ENCODE data around the gene IGFBPL1.
A peak's percentile ranks its signal among the peaks of the same experiment; 100 is the strongest.

IGFBPL1 gene

GRCh38 chr9:38375572-38375963, 48.7 kb downstream of the IGFBPL1 start:
- no peak for DNase-seq

DNA sequence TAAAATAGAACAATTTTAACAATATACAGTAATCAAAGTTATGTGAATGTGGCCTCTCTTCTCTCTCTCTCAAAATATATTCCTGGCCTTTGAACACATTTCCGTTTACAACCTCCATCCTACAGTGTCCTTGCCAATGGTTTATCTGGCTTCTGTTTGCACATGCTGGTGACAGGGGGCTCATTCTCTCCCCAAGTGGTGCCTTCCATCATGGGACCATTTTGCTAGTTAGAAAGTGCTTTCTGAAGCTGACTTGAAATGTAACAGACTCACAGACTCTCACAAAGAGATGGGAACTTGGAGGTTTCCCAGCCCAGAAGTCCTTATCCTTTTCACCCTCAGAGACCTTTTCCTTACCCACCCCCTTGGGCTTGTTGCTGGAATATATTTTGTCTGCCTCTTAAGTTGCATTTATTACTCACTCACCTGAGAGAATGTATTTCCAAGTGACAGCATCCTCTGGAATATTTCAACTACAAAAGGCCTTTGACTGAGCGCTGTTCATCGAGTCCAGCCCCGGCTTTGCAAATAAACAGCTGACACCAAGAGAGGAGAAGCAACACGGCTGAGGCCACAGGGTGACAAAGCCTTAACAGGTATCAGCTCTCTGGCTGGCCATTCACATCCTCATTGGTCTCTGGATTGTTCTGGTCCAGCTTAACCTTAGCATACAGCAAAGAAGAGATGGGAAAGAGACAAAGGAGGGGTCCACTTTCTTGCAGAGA, 49.2 kb downstream of the IGFBPL1 start:
- DNase-seq: no peak

GRCh38 chr9:38373679-38374078, 50.6 kb downstream of the IGFBPL1 start:
- no peak for DNase-seq

- no peak for DNase-seq
Measured at GRCh38 chr9:38372762-38373619, 51.3 kb downstream of the IGFBPL1 start.

GRCh38 chr9:38371495-38371894, 52.8 kb downstream of the IGFBPL1 start:
- peak; percentile 2 for DNase-seq

DNA sequence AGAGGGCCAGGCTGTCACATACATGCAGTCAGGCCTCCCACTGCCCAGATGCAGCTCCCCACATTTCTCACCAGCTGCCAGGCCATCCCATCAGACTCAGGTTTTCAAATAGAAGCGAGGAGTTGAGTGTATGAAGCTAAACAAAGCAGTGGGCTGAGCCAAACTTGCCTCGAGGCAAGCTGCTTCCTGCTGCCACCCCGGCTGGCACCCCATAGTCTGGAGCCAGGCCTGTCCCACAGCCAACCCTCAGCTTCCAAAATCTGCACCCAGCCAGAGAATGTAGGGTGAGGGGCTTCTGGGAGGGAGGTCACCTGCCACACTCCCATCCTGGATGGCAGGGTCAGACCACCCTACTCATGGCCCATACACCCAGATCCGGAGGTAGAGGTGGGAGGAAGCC, 54.1 kb downstream of the IGFBPL1 start:
- no peak for DNase-seq

DNA sequence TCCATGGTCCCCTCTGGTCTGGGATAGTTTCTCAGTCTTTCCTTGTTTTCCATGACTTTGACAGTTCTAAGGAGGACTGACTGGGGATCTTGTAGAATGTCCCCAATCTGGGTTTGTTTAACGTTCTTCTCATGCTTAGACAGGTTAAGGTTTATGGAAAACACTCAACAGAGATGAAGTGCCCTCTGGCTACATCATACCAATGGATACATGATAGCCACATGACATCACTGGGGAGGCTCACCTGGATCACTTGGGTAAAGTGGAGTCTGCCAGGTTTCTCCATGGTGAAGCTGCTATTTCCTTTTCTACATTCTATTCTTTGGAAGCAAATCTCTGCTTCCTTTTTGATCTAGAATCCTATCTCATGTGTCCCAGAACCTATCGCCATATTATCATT, 55.5 kb downstream of the IGFBPL1 start:
- no peak for DNase-seq

GRCh38 chr9:38367898-38368297, 56.4 kb downstream of the IGFBPL1 start:
- DNase-seq: no peak

- DNase-seq: no peak
Measured at GRCh38 chr9:38363589-38363925, 60.7 kb downstream of the IGFBPL1 start.

DNA sequence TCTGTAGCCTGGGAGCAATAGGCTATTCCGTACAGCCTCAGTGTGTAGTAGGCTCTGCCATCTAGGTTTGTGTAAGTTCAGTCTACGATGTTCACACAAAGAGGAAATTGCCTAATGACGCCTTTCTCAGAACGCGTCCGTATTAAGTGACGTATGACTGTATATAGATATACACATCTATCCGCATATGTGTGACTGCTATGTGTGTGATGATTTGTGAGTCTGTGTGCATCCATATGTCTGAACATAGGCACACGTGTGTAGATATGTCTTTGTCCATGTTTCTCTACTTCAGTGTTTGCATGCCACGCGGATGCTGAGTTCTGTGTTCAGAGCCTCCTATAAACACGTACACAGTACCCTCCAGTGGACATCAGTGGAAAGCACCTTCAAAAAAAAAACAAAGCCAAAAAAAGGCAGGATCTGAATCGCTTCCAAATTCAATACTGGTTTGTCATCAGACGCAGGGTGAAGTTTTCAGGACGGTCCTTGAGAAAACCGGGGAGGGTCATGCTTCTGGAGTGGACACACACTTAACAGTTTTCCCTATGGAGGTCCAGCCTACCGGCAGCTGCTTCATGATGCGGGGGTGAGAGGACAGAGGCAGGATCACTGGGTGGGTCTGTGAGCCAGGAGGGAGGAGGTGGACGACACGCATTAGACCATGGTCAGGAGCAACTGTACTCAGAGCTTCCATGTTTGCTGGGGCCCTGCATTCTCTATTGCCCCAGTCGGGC, 61.2 kb downstream of the IGFBPL1 start:
- peak; percentile 6 for DNase-seq

DNA sequence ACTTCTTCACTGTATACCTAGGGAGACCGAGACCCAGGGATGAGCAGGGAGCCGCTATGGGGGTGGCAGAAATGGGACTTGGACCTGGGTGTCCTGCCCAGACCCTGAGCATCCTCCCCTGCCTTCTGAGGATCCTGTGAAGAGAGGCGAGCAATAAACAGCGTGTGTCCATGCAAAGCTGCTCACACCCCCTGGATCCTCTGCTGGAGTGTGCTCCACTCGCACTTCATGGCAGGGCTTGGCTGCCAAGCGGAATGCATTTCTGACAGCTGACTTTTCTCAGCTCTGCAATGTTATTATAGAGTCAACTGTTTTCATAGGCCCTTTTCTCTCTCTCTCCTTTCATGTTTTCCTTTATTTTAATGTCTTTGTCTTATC, 62.8 kb downstream of the IGFBPL1 start:
- DNase-seq: no peak

GRCh38 chr9:38360839-38361472, 63.3 kb downstream of the IGFBPL1 start:
- DNase-seq: no peak

GRCh38 chr9:38359689-38360385, 64.4 kb downstream of the IGFBPL1 start:
- no peak for DNase-seq

- no peak for DNase-seq
Measured at GRCh38 chr9:38359297-38359653, 65.0 kb downstream of the IGFBPL1 start.

- DNase-seq: no peak
Measured at GRCh38 chr9:38358390-38359296, 65.6 kb downstream of the IGFBPL1 start.

DNA sequence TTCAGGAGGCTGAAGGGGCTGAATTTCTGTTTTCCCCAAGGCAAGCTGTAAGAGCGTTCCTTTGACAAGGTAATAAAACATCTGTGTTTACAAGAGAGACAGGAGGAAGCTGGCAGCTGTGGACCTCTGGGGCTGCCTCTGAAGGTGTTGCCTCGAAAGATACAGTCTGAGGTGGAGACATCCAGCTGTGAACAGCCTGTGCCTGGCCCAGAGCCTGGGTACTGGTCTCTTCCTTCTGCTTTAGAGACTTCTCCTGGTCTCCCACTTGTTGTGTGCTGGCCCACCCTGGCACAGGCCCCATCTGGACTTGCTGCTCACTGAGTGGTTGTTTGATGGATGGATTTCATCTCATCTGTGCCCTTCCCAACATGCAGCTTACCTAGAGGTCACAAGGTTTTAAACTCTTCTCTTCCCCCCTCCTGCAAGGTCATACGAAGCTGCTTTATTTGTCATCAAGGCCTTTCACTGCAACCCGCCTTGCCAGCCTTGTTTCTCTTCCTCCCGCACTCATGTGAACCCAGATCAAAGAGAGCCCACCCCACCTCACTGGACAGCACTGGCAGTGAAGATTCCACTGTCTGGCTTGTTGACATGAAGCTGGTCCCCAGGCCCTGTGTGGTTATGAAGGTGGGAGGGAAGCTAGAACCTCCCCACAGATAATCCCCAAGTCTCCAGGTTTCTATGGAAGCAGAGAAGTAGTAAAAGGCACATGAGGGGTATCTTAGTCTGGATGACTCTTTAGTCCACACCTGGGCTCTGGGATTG, 66.7 kb downstream of the IGFBPL1 start:
- no peak for DNase-seq

DNA sequence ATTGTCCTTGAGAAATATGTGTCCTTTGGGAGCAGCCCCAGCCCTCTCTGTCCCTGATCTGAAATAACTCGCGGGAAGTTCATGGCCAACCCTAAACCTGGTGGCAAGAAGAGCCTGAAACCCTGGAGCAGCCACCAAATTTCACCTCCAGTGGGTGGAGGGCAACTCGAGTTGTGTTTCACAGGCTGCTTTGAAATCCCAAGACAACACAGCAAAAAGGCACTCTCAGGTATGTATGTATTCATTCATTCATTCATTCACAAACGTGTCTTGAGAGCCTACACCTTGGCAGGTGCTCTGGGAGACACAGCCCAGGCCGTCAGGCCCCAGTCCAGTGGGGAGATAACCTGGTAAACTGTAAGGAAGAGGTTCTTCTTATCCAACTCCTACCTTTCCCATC, 67.4 kb downstream of the IGFBPL1 start:
- no peak for DNase-seq

Data from CD4-positive, alpha-beta T cell treated with Interleukin-4 for 4 hours (primary cell).